Loucy (cell line): ENCODE results near the gene RNF26.

Source experiments
- H2AFZ ChIP-seq: fragments of 200-600 bp; sonication (generic); 2 replicates; pipeline ENCODE4 v1.6.0; 2016; ENCODE audit warnings: antibody characterized with exemption, mild to moderate bottlenecking, low read length, moderate library complexity
- H3F3A ChIP-seq: fragments of 200-600 bp; 2 replicates; pipeline ENCODE4 v1.6.0; 2016; ENCODE audit warnings: antibody characterized with exemption, low read depth, mild to moderate bottlenecking
- H3K27me3 ChIP-seq: fragments of 200-600 bp; sonication (generic); 2 replicates; pipeline ENCODE4 v1.6.1; 2014; ENCODE audit warnings: low read length, mild to moderate bottlenecking; ENCODE audit not compliant: insufficient read depth, poor library complexity, severe bottlenecking
- H3K36me3 ChIP-seq: fragments of 200-600 bp; sonication (generic); 2 replicates; pipeline ENCODE4 v1.6.1; 2016; ENCODE audit warnings: low read length; ENCODE audit not compliant: insufficient read depth
- H3K4me1 ChIP-seq: fragments of 200-600 bp; sonication (generic); 2 replicates; pipeline ENCODE4 v1.5.1; 2014; ENCODE audit warnings: low read length, mild to moderate bottlenecking; ENCODE audit not compliant: insufficient read depth, poor library complexity, severe bottlenecking
- H3K4me2 ChIP-seq: fragments of 200-600 bp; sonication (generic); 2 replicates; pipeline ENCODE4 v1.6.0; 2014; ENCODE audit warnings: antibody characterized with exemption, low read length, low read depth, mild to moderate bottlenecking; ENCODE audit not compliant: poor library complexity, severe bottlenecking
- H3K4me3 ChIP-seq: fragments of 200-600 bp; sonication (generic); 2 replicates; pipeline ENCODE4 v1.5.1; 2014; ENCODE audit warnings: low read length, mild to moderate bottlenecking, mixed read lengths; ENCODE audit not compliant: poor library complexity, severe bottlenecking
- H3K79me2 ChIP-seq: fragments of 200-600 bp; sonication (generic); 2 replicates; pipeline ENCODE4 v1.6.1; 2014; ENCODE audit warnings: low read length; ENCODE audit not compliant: insufficient read depth
- H3K9ac ChIP-seq: fragments of 200-600 bp; sonication (generic); 2 replicates; pipeline ENCODE4 v1.6.0; 2014; ENCODE audit warnings: mild to moderate bottlenecking, low read depth, low read length, moderate library complexity; ENCODE audit not compliant: poor library complexity, severe bottlenecking
- H3K9me2 ChIP-seq: fragments of 200-600 bp; sonication (generic); replicated peaks from 2 replicates; pipeline ENCODE4 v1.6.1; 2016; ENCODE audit warnings: low read depth, low read length, mixed read lengths
- H3K9me3 ChIP-seq: fragments of 200-600 bp; sonication (generic); 2 replicates; pipeline ENCODE4 v1.6.1; 2014; ENCODE audit warnings: mild to moderate bottlenecking, antibody characterized with exemption, low read length, low read depth; ENCODE audit not compliant: insufficient read depth
- H4K20me1 ChIP-seq: fragments of 200-600 bp; sonication (generic); 2 replicates; pipeline ENCODE4 v1.6.0; 2014; ENCODE audit warnings: antibody characterized with exemption, low read length, mild to moderate bottlenecking; ENCODE audit not compliant: insufficient read depth, poor library complexity, severe bottlenecking
- EZH2phosphoT487 ChIP-seq: fragments of 200-600 bp; IDR thresholded peaks from 2 replicates; pipeline ENCODE4 v1.6.1; 2018; ENCODE audit warnings: antibody characterized with exemption, mild to moderate bottlenecking, moderate library complexity, borderline replicate concordance
- TF ChIP-seq, protein P1 (sequence below): fragments of 200-600 bp; sonication (generic); conservative IDR thresholded peaks from 2 replicates; pipeline ENCODE4 v1.5.1; 2014; ENCODE audit warnings: mild to moderate bottlenecking, antibody characterized with exemption, low read length

RNF26 gene

DNA sequence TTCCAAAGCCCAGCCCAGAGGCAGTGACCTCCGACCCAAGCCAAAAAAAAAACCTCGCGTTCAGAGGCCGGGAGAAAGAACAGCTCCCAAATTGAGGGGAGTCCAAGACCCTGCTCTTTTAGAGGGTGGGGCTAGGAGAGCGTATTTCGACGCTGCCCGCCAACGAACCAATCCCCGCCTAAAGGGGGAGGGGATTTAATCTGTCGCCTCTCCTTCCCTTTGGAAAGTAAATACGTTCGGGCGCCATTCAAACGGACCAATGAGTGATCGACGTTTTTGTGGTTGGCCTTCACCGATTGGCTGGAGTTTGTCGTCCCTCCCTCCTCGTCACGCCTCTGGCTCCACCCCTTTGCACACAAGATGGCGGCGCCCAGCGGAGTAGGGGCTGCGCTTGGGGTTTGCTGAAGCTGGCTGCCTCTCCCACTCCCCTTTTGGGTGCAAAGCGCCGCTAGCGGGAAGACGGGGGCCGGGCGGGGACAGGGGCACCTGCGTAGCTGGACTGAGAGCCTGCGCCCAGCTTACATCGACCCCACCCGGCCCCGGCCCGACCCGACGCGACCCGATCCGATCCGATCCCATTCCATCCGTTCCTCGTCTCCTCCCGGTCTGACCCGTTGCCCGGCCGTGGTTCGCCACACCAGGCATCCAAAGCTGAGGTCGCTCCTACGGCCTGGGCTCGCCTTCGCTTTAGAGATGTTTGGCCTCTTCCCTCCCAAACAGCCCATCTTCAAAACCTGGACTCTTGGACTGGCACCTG, at the start of gene RNF26:
RNF26 (plus strand) TSS at position 354 of the 757 bp plus-strand sequence. CDS start 596 bp downstream, outside the sequence.
- Histone ChIP-seq H3K4me2 (peak within 1 kb of the TSS; percentile 99), H4K20me1 (peaks cover 9% of the 10 kb centered on the region), H3K9me2 (no peaks in the 10 kb centered on the region), H3K79me2 (peaks cover 39% of the 10 kb centered on the region), H3K9ac (peak within 1 kb of the TSS; percentile 100), H3F3A (no peaks in the 10 kb centered on the region), H3K27me3 (peaks cover 5% of the 10 kb centered on the region), H3K4me1 (peaks cover 51% of the 10 kb centered on the region), H3K4me3 (peak within 1 kb of the TSS; percentile 99), H2AFZ (peak within 1 kb of the TSS; percentile 82), H3K9me3 (no peaks in the 10 kb centered on the region), H3K36me3 (no peaks in the 10 kb centered on the region)
- TF ChIP-seq, protein P1, sequence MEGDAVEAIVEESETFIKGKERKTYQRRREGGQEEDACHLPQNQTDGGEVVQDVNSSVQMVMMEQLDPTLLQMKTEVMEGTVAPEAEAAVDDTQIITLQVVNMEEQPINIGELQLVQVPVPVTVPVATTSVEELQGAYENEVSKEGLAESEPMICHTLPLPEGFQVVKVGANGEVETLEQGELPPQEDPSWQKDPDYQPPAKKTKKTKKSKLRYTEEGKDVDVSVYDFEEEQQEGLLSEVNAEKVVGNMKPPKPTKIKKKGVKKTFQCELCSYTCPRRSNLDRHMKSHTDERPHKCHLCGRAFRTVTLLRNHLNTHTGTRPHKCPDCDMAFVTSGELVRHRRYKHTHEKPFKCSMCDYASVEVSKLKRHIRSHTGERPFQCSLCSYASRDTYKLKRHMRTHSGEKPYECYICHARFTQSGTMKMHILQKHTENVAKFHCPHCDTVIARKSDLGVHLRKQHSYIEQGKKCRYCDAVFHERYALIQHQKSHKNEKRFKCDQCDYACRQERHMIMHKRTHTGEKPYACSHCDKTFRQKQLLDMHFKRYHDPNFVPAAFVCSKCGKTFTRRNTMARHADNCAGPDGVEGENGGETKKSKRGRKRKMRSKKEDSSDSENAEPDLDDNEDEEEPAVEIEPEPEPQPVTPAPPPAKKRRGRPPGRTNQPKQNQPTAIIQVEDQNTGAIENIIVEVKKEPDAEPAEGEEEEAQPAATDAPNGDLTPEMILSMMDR = no peak
- TF ChIP-seq EZH2phosphoT487 = no peak

DNA sequence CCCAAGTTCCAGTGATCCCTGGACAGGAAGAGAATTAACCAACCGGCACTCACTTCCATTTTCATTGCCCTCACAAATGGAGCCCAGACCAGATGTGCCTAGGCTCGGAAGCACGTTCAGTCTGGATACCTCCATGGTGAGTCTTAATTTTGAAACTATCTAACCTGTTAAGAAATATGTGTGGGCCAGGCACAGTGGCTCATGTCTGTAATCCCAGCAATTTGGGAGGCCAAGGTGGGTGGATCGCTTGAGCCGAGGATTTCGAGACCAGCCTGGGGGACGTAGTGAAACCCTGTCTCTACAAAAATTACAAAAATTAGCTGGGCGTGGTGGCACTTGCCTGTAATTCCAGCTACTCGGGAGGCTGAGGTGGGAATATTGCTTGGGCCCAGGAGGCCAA, 48.9 kb upstream of the RNF26 start:
- no peaks in the 10 kb centered on the region for H3K9me3 ChIP-seq
- H3K9me2 ChIP-seq = no peaks in the 10 kb centered on the region
- H3K9ac ChIP-seq = no peak overlapping the region
- no peaks in the 10 kb centered on the region for H3K27me3 ChIP-seq
- peaks cover 47% of the 10 kb centered on the region; the same call in 1 of the 2 replicates for H3K36me3 ChIP-seq
- no peak overlapping the region for H2AFZ ChIP-seq
- H3K4me3 ChIP-seq = no peak overlapping the region
- TF ChIP-seq, protein P1 = no peak
- no peak for TF ChIP-seq EZH2phosphoT487
- no peak overlapping the region for H3K4me2 ChIP-seq
- no peaks in the 10 kb centered on the region for H4K20me1 ChIP-seq
- H3F3A ChIP-seq = no peaks in the 10 kb centered on the region
- H3K4me1 ChIP-seq = no peaks in the 10 kb centered on the region
- H3K79me2 ChIP-seq = no peaks in the 10 kb centered on the region

DNA sequence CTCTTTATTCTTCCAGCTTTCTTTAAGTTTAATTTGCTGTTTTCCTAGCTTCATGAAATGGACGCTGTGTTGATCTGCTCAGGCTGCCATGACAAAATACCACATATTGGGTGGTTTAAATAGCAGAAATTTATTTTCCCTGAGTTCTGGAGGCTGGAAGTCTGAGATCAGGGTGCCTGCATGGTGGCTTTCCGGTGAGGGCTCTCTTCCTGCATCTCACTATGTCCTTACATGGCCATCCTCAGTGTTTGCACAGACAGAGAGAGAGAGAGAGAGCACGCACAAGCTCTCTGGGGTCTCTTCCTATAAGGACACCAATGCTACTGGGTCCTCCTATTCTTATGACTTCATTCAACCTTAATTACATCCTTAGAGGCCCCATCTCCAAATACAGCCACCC, 46.1 kb upstream of the RNF26 start:
- Histone ChIP-seq H3K4me1 (no peaks in the 10 kb centered on the region), H3K79me2 (no peaks in the 10 kb centered on the region), H3F3A (no peaks in the 10 kb centered on the region), H2AFZ (no peak overlapping the region), H3K4me2 (no peak overlapping the region), H3K27me3 (no peaks in the 10 kb centered on the region), H3K9me2 (no peaks in the 10 kb centered on the region), H3K9ac (no peak overlapping the region), H3K36me3 (peaks cover 51% of the 10 kb centered on the region; the same call in 1 of the 2 replicates), H4K20me1 (no peaks in the 10 kb centered on the region), H3K4me3 (no peak overlapping the region), H3K9me3 (peaks cover 4% of the 10 kb centered on the region; the same call in 1 of the 2 replicates)
- TF ChIP-seq, protein P1 = no peak
- TF ChIP-seq EZH2phosphoT487 = no peak
